HL-60/S4 treated with phorbol 12-myristate 13-acetate at 8.2 ng/mL for 4 days and 3 days (cell line): ENCODE measurements around the gene TOMM7.
"Not testable (repeated sequence)": the region's sequence is repeated elsewhere in the genome, so short reads cannot be mapped to it uniquely, and the experiment has no call there.

Experiments used
- in situ Hi-C: fragments of 300-500 bp; cut with MboI; formaldehyde crosslinking; loops from 2 replicates; pipeline ENCODE4 v1.15.0; 2022; ENCODE audit warnings: low sequenced_read_pairs

TOMM7 gene

DNA sequence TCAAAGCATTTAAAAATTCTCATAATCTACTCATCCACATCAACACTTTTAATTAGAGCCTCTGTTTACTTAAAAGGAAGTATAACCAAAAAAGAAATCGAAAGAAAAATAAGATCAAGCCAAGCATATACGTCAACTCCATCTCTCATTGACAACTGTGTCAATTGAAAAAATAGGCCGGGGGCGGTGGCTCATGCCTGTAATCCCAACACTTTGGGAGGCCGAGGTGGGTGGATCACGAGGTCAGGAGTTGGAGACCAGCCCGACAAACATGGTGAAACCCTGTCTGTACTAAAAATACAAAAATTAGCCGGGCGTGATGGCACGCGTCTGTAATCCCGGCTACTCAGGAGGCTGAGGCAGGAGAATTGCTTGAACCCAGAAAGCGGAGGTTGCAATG is 32.0 kb downstream of the TOMM7 start:
- in situ Hi-C loops = not testable (repeated sequence)

DNA sequence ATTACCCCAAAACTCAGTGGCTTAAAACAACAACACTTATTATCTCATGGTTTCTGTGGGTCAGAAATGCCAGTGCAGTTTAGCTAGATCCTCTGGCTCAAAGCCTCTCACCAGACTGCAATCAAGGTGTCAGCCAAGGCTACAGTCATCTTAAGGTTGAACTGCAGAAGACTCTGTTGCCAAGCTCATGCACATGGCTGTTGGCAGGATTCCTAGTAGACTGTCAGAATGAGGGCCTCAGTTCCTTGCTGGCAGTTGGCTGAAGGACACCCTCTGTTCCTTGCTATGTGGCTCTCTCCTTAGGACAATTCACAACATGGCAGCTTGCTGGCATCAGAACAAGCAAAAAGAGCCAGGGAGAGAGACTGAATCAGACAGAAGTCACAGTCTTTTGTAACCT is 34.7 kb downstream of the TOMM7 start:
- in situ Hi-C loops = no loop called here

- in situ Hi-C loops = no loop called here
Measured at GRCh38 chr7:22786290-22786932, 36.2 kb downstream of the TOMM7 start.

DNA sequence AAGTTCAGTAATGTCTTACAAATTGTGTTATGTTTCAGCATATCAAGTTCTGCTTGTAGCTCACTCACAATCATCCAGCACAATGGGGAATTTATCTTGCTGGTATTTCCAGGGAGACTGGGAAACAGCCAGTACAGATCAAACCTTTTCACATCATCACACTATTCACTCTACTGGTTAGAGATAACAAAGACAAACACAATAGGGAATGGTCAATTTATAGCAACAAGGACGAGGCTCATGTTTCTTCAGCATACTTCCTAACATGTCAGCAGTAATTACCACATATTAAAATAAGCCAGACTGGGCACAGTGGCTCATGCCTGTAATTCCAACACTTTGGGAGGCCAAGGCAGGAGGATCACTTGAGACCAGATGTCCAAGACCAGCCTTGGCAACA is 38.3 kb downstream of the TOMM7 start:
- in situ Hi-C loops = no loop called here

GRCh38 chr7:22783421-22783820 is 39.2 kb downstream of the TOMM7 start:
- in situ Hi-C loops = no loop called here

GRCh38 chr7:22782616-22783232 is 39.9 kb downstream of the TOMM7 start:
- in situ Hi-C loops = no loop called here

GRCh38 chr7:22781230-22781711 is 41.4 kb downstream of the TOMM7 start:
- in situ Hi-C loops = no loop called here

DNA sequence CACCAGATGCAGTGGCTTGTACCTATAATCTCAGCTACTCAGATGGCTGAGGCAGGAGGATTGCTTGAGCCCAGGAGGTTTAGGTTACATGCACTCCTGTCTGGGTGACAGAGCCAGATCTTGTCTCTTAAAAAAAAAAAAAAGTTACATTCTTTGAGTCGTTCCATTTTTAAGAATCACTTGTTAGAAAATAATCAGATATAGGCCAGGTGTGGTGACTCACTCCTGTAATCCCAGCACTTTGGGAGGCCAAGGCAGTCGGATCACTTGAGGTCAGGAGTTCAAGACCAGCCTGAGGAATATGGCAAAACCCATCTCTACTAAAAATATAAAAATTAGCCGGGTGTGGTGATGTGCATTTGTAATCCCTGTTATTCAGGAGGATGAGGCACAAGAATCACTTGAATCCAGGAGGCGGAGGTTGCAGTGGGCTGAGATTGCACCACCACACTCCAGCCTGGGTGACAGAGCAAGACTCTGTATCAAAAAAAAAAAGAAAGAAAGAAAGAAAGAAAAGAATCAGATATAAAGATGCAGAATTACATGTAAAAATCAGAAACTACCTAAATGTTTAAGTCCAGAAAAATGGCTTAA is 42.8 kb downstream of the TOMM7 start:
- in situ Hi-C loops = not testable (repeated sequence)

DNA sequence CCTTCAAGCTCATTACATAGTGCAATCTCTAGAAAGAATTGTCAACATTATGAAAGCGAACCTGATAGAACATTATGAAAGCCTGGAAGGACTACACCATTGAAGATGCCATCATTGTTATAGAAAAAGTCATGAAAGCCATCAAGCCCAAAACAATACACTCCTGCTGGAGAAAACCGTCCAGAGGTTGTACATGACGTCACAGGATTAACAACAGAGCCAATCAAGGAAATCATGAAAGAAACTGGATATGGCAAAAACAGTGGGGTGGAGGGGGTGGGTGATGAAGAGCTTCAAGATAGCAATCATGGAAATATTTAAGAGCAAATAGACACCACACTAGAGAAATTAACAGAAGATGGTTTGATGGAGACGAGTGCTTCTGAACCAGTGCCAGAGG is 45.7 kb downstream of the TOMM7 start:
- in situ Hi-C loops = no loop called here

DNA sequence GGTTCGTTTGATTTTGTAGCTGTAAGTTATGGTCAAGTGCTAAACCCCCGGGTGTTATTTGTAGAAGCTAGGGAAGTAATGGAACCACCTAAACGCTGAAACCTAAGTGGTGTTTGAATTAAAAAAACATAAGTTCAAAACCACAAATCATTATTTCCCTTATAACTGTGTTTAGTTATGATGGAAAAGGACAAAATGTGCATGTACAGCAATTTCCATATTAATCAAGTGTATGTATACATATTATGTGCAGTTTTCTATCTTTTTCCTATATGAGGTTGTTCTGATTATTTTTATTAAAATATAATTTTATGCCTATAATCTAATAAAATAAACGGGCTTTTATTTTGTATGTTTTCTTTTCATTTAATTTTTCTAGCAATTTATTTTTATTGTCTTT is 49.8 kb downstream of the TOMM7 start:
- in situ Hi-C loops = no loop called here

DNA sequence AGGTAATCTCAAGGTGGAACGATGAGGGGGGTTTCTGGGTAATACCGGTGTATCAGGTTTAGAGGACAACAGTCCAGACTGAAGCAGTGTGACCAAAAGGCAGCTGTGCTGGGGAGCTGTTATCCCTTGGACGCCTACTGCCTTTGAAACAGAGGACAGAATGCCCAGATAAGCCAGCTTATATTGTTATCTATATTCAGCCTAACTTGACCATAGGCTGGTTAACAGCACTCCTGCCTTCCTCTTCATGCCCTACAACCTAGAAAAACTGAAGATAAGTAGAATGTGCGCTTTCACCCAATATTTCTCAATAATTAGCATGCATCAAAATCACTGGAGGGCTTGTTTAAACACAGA is 50.8 kb downstream of the TOMM7 start:
- in situ Hi-C loops = no loop called here

GRCh38 chr7:22771194-22771871 is 51.3 kb downstream of the TOMM7 start:
- in situ Hi-C loops = no loop called here

DNA sequence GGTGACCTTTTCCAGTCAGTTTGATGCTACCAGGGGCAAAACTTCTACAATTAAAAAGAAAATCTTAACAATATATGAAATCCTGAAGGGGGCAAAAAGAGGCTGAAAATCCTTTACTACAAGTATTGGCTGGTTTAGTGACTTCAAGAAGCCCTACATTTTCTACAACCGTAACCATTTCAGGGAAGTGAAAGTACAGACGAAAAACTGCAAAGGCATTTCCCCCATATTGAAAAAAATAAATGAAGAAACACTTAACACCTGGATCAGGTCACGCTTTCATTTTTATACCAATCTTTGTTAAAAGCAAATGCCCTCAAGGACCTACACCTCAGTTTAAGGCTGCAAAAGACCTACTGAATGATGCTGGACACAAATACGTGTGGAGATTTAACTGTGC is 57.0 kb downstream of the TOMM7 start:
- in situ Hi-C loops = no loop called here
